ENCODE results near the gene ATMIN. TPM values are rescaled to one million over a fixed set of nuclear protein-coding genes. Genes with fewer than 3 reads are reported as not detected.

Gene ATMIN
- total RNA-seq, 1 donor from 2014 or later: 51.4 TPM

- no peaks in the 10 kb centered on the region for H3K27me3 Mint-ChIP-seq (ENCODE audit: low read depth)
- no peak overlapping the region for H3K4me3 Mint-ChIP-seq
- TF ChIP-seq CTCF (conservative IDR thresholded peaks at IDR 0.05): no peak
- H3K27ac Mint-ChIP-seq (ENCODE audit: unreplicated experiment): no peak overlapping the region
- H3K9me3 Mint-ChIP-seq: no peaks in the 10 kb centered on the region
- peaks cover 14% of the 10 kb centered on the region for H3K36me3 Mint-ChIP-seq (ENCODE audit: low read depth)
- DNase-seq (ENCODE audit: low read depth, low spot score): no peak
- peaks cover 4% of the 10 kb centered on the region for H3K4me1 Mint-ChIP-seq
Observed at GRCh38 chr16:81018496-81018895, 17.1 kb upstream of the ATMIN start.

GRCh38 chr16:81026429-81026828 lies 9.2 kb upstream of the ATMIN start:
- Mint-ChIP-seq H3K9me3 (no peaks in the 10 kb centered on the region), H3K4me3 (no peak overlapping the region), H3K4me1 (no peaks in the 10 kb centered on the region), H3K36me3 (ENCODE audit: low read depth) (peaks cover 23% of the 10 kb centered on the region), H3K27ac (ENCODE audit: unreplicated experiment) (no peak overlapping the region), H3K27me3 (ENCODE audit: low read depth) (no peaks in the 10 kb centered on the region)
- DNase-seq (ENCODE audit: low read depth, low spot score): no peak
- no peak for TF ChIP-seq CTCF (conservative IDR thresholded peaks at IDR 0.05)

- Mint-ChIP-seq H3K27me3 (ENCODE audit: low read depth) (no peaks in the 10 kb centered on the region), H3K9me3 (peaks cover 3% of the 10 kb centered on the region), H3K36me3 (ENCODE audit: low read depth) (peaks cover 25% of the 10 kb centered on the region), H3K4me3 (no peak overlapping the region), H3K27ac (ENCODE audit: unreplicated experiment) (no peak overlapping the region), H3K4me1 (no peaks in the 10 kb centered on the region)
- TF ChIP-seq CTCF (conservative IDR thresholded peaks at IDR 0.05): no peak
- DNase-seq (ENCODE audit: low read depth, low spot score): no peak
Observed at GRCh38 chr16:81029930-81030604, 5.6 kb upstream of the ATMIN start.

- peak overlapping the region; percentile 94 for H3K4me3 Mint-ChIP-seq
- H3K27ac Mint-ChIP-seq (ENCODE audit: unreplicated experiment): peak overlapping the region; percentile 53
- TF ChIP-seq CTCF (conservative IDR thresholded peaks at IDR 0.05): no peak
- peaks cover 33% of the 10 kb centered on the region for H3K4me1 Mint-ChIP-seq
- H3K36me3 Mint-ChIP-seq (ENCODE audit: low read depth): peaks cover 18% of the 10 kb centered on the region
- peak; percentile 14 for DNase-seq (ENCODE audit: low read depth, low spot score)
- peaks cover 3% of the 10 kb centered on the region for H3K9me3 Mint-ChIP-seq
- H3K27me3 Mint-ChIP-seq (ENCODE audit: low read depth): no peaks in the 10 kb centered on the region
Observed at GRCh38 chr16:81035975-81036750, 521 bp downstream of the ATMIN start.

- Mint-ChIP-seq H3K9me3 (peaks cover 3% of the 10 kb centered on the region), H3K4me1 (peaks cover 33% of the 10 kb centered on the region), H3K36me3 (ENCODE audit: low read depth) (peaks cover 20% of the 10 kb centered on the region), H3K4me3 (peak overlapping the region; percentile 94), H3K27me3 (ENCODE audit: low read depth) (no peaks in the 10 kb centered on the region), H3K27ac (ENCODE audit: unreplicated experiment) (peak overlapping the region; percentile 53)
- no peak for DNase-seq (ENCODE audit: low read depth, low spot score)
- TF ChIP-seq CTCF (conservative IDR thresholded peaks at IDR 0.05): no peak
Observed at GRCh38 chr16:81036751-81037350, 1.2 kb downstream of the ATMIN start.

Measured in neural crest cell (in vitro differentiated cells).